HTR-8/SVneo (cell line): ENCODE results near the gene LIMS1.
"Not testable (repeated sequence)": the region's sequence is repeated elsewhere in the genome, so short reads cannot be mapped to it uniquely, and the experiment has no call there.

Experiments used
- DNase-seq: peaks from one replicate; pipeline ENCODE4 v3.0.0; 2011; ENCODE audit warnings: low spot score, mixed read lengths; ENCODE audit not compliant: insufficient read length
- FAIRE-seq: peaks from 2 replicates; lab custom pipeline; 2011; peaks lifted over from hg19 to GRCh38; lab: Jason Lieb, UNC

Gene LIMS1

GRCh38 chr2:108583903-108584520 is 49.7 kb downstream of the LIMS1 start:
- FAIRE-seq (no peak), DNase-seq (peak; percentile 71)

- no peak for DNase-seq
Measured at GRCh38 chr2:108585436-108585835, 51.2 kb downstream of the LIMS1 start.

GRCh38 chr2:108586116-108586515 is 51.8 kb downstream of the LIMS1 start:
- FAIRE-seq (no peak), DNase-seq (no peak)

More at GRCh38 chr2:108585436-108585835, 51.2 kb downstream of the LIMS1 start:
- no peak for FAIRE-seq

GRCh38 chr2:108586631-108587030 is 52.4 kb downstream of the LIMS1 start:
- DNase-seq: no peak
- FAIRE-seq: no peak

GRCh38 chr2:108587621-108588020 is 53.4 kb downstream of the LIMS1 start:
- FAIRE-seq (no peak), DNase-seq (no peak)

- FAIRE-seq (no peak), DNase-seq (no peak)
Measured at GRCh38 chr2:108588070-108588668, 53.9 kb downstream of the LIMS1 start.

GRCh38 chr2:108589372-108589771 is 55.1 kb downstream of the LIMS1 start:
- FAIRE-seq: no peak
- no peak for DNase-seq

- DNase-seq: no peak
- FAIRE-seq: no peak
Measured at GRCh38 chr2:108589781-108590180, 55.5 kb downstream of the LIMS1 start.

- FAIRE-seq: no peak
Measured at GRCh38 chr2:108591163-108591562, 56.9 kb downstream of the LIMS1 start.

GRCh38 chr2:108593547-108594098 is 59.4 kb downstream of the LIMS1 start:
- DNase-seq (no peak), FAIRE-seq (no peak)

More at GRCh38 chr2:108591163-108591562, 56.9 kb downstream of the LIMS1 start:
- DNase-seq: no peak

GRCh38 chr2:108594132-108594981 is 60.1 kb downstream of the LIMS1 start:
- no peak for FAIRE-seq

GRCh38 chr2:108594982-108595464 is 60.8 kb downstream of the LIMS1 start:
- no peak for FAIRE-seq
- DNase-seq: peak; percentile 59

More at GRCh38 chr2:108594132-108594981, 60.1 kb downstream of the LIMS1 start:
- DNase-seq: no peak

GRCh38 chr2:108595771-108596170 is 61.5 kb downstream of the LIMS1 start:
- FAIRE-seq, DNase-seq: not testable (repeated sequence)

GRCh38 chr2:108597105-108597744 is 63.0 kb downstream of the LIMS1 start:
- not testable (repeated sequence) for FAIRE-seq, DNase-seq

- DNase-seq, FAIRE-seq: not testable (repeated sequence)
Measured at GRCh38 chr2:108601199-108601598, 66.9 kb downstream of the LIMS1 start.

GRCh38 chr2:108602422-108602821 is 68.2 kb downstream of the LIMS1 start:
- FAIRE-seq: no peak

GRCh38 chr2:108604196-108604595 is 69.9 kb downstream of the LIMS1 start:
- DNase-seq (no peak), FAIRE-seq (no peak)

More at GRCh38 chr2:108602422-108602821, 68.2 kb downstream of the LIMS1 start:
- DNase-seq: no peak

GRCh38 chr2:108605947-108606346 is 71.7 kb downstream of the LIMS1 start:
- DNase-seq (no peak), FAIRE-seq (no peak)

GRCh38 chr2:108607706-108608301 is 73.5 kb downstream of the LIMS1 start:
- no peak for DNase-seq

GRCh38 chr2:108611021-108611420 is 76.8 kb downstream of the LIMS1 start:
- FAIRE-seq (no peak), DNase-seq (no peak)

More at GRCh38 chr2:108607706-108608301, 73.5 kb downstream of the LIMS1 start:
- no peak for FAIRE-seq
